ENCODE measurements around the gene MORC2. TPM values are rescaled to one million over a fixed set of nuclear protein-coding genes. Genes with fewer than 3 reads are reported as not detected.

The MORC2 gene
- total and polyA plus RNA-seq, 4 donors = 11.9 to 24.7 (median 20.7) TPM

- Histone ChIP-seq H3K9ac (ENCODE audit: insufficient read depth in 1 of 2, low read length in 2 of 2) (no peak overlapping the region), H3K9me3 (ENCODE audit: control insufficient read depth in 4 of 4, insufficient read depth in 3 of 4, low read length in 3 of 4) (peaks cover 2 to 13% (median 2%) of the 10 kb centered on the region in 4 donors), H3K4me3 (no peak overlapping the region), H3K36me3 (ENCODE audit: control insufficient read depth in 4 of 4, insufficient read depth in 4 of 4, low read length in 4 of 4) (no peaks in the 10 kb centered on the region), H3K27me3 (ENCODE audit: control insufficient read depth in 3 of 3, insufficient read depth in 3 of 3, low read length in 2 of 3) (no peaks in the 10 kb centered on the region), H3K4me1 (ENCODE audit: control insufficient read depth in 5 of 5, insufficient read depth in 5 of 5, low read length in 5 of 5) (peaks cover 0 to 5% (median 0%) of the 10 kb centered on the region in 5 donors), H3K27ac (ENCODE audit: low read depth in 1 of 2, low read length in 1 of 2) (no peak overlapping the region)
- ATAC-seq (ENCODE audit: insufficient read depth, low FRiP score) (no peak), DNase-seq (no peak)
- WGBS, 2 donors = 83 to 92% methylated on average over 1 of the region's 1 CpG
- TF ChIP-seq CTCF (IDR thresholded peaks at IDR 0.05; ENCODE audit: control extremely low read depth, extremely low read depth) = no peak
Observed at GRCh38 chr22:30990690-30991089, 22.1 kb upstream of the MORC2 start.

DNA sequence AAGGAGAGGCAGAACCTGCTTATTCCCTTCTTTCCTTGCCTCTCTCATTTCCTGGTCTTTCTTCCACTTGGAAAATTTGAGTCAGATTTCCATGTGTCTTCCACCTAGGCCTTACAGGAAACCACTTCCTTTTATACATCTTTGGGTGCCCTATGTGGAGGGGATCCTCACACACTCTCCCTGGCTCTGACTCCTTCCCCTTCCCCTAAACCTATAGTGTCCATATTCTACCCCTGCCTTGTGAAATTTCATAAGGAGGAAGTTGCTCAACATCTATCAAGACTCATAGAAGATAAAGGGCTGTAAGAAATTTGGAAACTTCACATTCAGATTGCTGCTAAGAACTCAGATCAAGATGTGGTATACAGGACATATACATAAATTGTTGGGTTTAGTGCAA, 20.9 kb upstream of the MORC2 start:
- DNase-seq (no peak), ATAC-seq (ENCODE audit: insufficient read depth, low FRiP score) (no peak)
- Histone ChIP-seq H3K9ac (ENCODE audit: insufficient read depth in 1 of 2, low read length in 2 of 2) (no peak overlapping the region), H3K27me3 (ENCODE audit: control insufficient read depth in 3 of 3, insufficient read depth in 3 of 3, low read length in 2 of 3) (no peaks in the 10 kb centered on the region), H3K4me1 (ENCODE audit: control insufficient read depth in 5 of 5, insufficient read depth in 5 of 5, low read length in 5 of 5) (peaks cover 0 to 5% (median 0%) of the 10 kb centered on the region in 5 donors), H3K9me3 (ENCODE audit: control insufficient read depth in 4 of 4, insufficient read depth in 3 of 4, low read length in 3 of 4) (peaks cover 2 to 19% (median 2%) of the 10 kb centered on the region in 4 donors), H3K27ac (ENCODE audit: low read depth in 1 of 2, low read length in 1 of 2) (no peak overlapping the region), H3K4me3 (no peak overlapping the region), H3K36me3 (ENCODE audit: control insufficient read depth in 4 of 4, insufficient read depth in 4 of 4, low read length in 4 of 4) (no peaks in the 10 kb centered on the region)
- no peak for TF ChIP-seq CTCF (IDR thresholded peaks at IDR 0.05; ENCODE audit: control extremely low read depth, extremely low read depth)

- no peak overlapping the region for H3K4me3 ChIP-seq
- no peak overlapping the region for H3K9ac ChIP-seq (ENCODE audit: insufficient read depth in 1 of 2, low read length in 2 of 2)
- DNase-seq = no peak
- no peaks in the 10 kb centered on the region for H3K36me3 ChIP-seq (ENCODE audit: control insufficient read depth in 4 of 4, insufficient read depth in 4 of 4, low read length in 4 of 4)
- H3K27me3 ChIP-seq (ENCODE audit: control insufficient read depth in 3 of 3, insufficient read depth in 3 of 3, low read length in 2 of 3) = no peaks in the 10 kb centered on the region
- no peak overlapping the region for H3K27ac ChIP-seq (ENCODE audit: low read depth in 1 of 2, low read length in 1 of 2)
- 83 to 88% methylated on average over 4 of the region's 4 CpGs for WGBS, 2 donors
- TF ChIP-seq CTCF (IDR thresholded peaks at IDR 0.05; ENCODE audit: control extremely low read depth, extremely low read depth) = no peak
- H3K4me1 ChIP-seq (ENCODE audit: control insufficient read depth in 5 of 5, insufficient read depth in 5 of 5, low read length in 5 of 5) = peaks cover 0 to 5% (median 0%) of the 10 kb centered on the region in 5 donors
- ATAC-seq (ENCODE audit: insufficient read depth, low FRiP score) = no peak
- H3K9me3 ChIP-seq (ENCODE audit: control insufficient read depth in 4 of 4, insufficient read depth in 3 of 4, low read length in 3 of 4) = peaks cover 0 to 22% (median under 1%) of the 10 kb centered on the region in 4 donors
Observed at GRCh38 chr22:30985561-30986208, 17.1 kb upstream of the MORC2 start.

- no peak for DNase-seq
- 92 to 94% methylated on average over 2 of the region's 2 CpGs for WGBS, 2 donors
- no peak for TF ChIP-seq CTCF (IDR thresholded peaks at IDR 0.05; ENCODE audit: control extremely low read depth, extremely low read depth)
- Histone ChIP-seq H3K4me3 (no peak overlapping the region), H3K9ac (ENCODE audit: insufficient read depth in 1 of 2, low read length in 2 of 2) (no peak overlapping the region), H3K27me3 (ENCODE audit: control insufficient read depth in 3 of 3, insufficient read depth in 3 of 3, low read length in 2 of 3) (no peaks in the 10 kb centered on the region), H3K4me1 (ENCODE audit: control insufficient read depth in 5 of 5, insufficient read depth in 5 of 5, low read length in 5 of 5) (peaks cover 0 to 2% (median 0%) of the 10 kb centered on the region in 5 donors), H3K9me3 (ENCODE audit: control insufficient read depth in 4 of 4, insufficient read depth in 3 of 4, low read length in 3 of 4) (peaks cover 0 to 21% (median under 1%) of the 10 kb centered on the region in 4 donors), H3K27ac (ENCODE audit: low read depth in 1 of 2, low read length in 1 of 2) (no peak overlapping the region), H3K36me3 (ENCODE audit: control insufficient read depth in 4 of 4, insufficient read depth in 4 of 4, low read length in 4 of 4) (no peaks in the 10 kb centered on the region)
- no peak for ATAC-seq (ENCODE audit: insufficient read depth, low FRiP score)
Observed at GRCh38 chr22:30984317-30984716, 15.7 kb upstream of the MORC2 start.

Measured in lung (tissue), 12 donors.